ENCODE measurements around the gene RNF151. TPM values are rescaled to one million over a fixed set of nuclear protein-coding genes. Genes with fewer than 3 reads are reported as not detected.

Gene RNF151
- total RNA-seq (2022) (0.39 TPM in 1 of 2 replicates, not detected in the other), Bru-seq, nascent RNA (percentile 34 among the genes with signal in this experiment), BruChase-seq, experiment 1, labeled RNA remaining after a 6-hour chase (percentile 17 among the genes with signal in this experiment), BruChase-seq, experiment 2, labeled RNA remaining after a 2-hour chase (not detected)
- long read RNA-seq = 0 reads

DNA sequence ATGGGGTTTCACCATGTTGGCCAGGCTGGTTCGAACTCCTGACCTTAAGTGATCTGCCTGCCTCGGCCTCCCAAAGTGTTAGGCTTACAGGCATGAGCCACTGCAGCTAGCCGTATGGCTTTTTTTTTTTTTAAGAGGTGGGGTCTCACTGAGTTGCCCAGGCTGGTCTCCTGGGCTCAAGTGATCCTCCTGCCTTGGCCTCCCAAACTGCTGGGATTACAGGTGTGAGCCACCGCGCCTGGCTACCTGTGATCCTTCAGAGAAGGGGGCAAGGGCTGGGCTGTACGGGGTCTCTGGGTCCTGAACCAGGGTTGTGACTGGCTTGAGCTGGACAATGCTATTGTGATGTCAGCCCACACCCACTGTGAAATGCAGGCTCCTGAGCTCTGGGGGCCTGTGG lies at the start of gene RNF151:
TSS of gene RNF151 (plus strand) at position 397 of the 400 bp plus-strand sequence. CDS start 26 bp downstream, outside the sequence.
- Mint-ChIP-seq H3K27me3 (ENCODE audit: insufficient read depth, unreplicated experiment) (no peaks in the 10 kb centered on the region), H3K27ac (ENCODE audit: low read depth, unreplicated experiment) (peak within 1 kb of the TSS; percentile 95), H3K4me1 (ENCODE audit: insufficient read depth, unreplicated experiment) (peaks cover 15% of the 10 kb centered on the region), H3K9me3 (ENCODE audit: unreplicated experiment) (no peaks in the 10 kb centered on the region), H3K4me3 (ENCODE audit: unreplicated experiment) (peak within 1 kb of the TSS; percentile 78), H3K36me3 (ENCODE audit: insufficient read depth, unreplicated experiment) (peaks cover 46% of the 10 kb centered on the region)
- DNase-seq (ENCODE audit: unreplicated experiment) = no peak
- no TSS peak for BruUV-seq (replicated peaks)
- POLR2A ChIA-PET = interaction anchor here (0.5 to 8.9 kb wide), 12 partner anchors 14 to 497 kb away, joined by 3 to 72 read pairs (median 21); partner anchors contain the start of genes FAHD1, HAGH, NOXO1 and NUBP2
- CTCF ChIA-PET = interaction anchor here (0.6 to 1.4 kb wide), 4 partner anchors 14 to 237 kb away, joined by 3 to 7 read pairs (median 3); no protein-coding TSS in a partner anchor
- intact Hi-C loops (cut with micrococcal nuclease) = no loop called here
- TF ChIP-seq, protein P1, sequence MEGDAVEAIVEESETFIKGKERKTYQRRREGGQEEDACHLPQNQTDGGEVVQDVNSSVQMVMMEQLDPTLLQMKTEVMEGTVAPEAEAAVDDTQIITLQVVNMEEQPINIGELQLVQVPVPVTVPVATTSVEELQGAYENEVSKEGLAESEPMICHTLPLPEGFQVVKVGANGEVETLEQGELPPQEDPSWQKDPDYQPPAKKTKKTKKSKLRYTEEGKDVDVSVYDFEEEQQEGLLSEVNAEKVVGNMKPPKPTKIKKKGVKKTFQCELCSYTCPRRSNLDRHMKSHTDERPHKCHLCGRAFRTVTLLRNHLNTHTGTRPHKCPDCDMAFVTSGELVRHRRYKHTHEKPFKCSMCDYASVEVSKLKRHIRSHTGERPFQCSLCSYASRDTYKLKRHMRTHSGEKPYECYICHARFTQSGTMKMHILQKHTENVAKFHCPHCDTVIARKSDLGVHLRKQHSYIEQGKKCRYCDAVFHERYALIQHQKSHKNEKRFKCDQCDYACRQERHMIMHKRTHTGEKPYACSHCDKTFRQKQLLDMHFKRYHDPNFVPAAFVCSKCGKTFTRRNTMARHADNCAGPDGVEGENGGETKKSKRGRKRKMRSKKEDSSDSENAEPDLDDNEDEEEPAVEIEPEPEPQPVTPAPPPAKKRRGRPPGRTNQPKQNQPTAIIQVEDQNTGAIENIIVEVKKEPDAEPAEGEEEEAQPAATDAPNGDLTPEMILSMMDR (IDR thresholded peaks at IDR 0.05; ENCODE audit: unreplicated experiment) = no peak

GRCh38 chr16:1917056-1917664 lies 49.5 kb upstream of the RNF151 start:
- CTCF ChIA-PET = no interaction called here
- Mint-ChIP-seq H3K36me3 (ENCODE audit: insufficient read depth, unreplicated experiment) (no peaks in the 10 kb centered on the region), H3K27ac (ENCODE audit: low read depth, unreplicated experiment) (no peak overlapping the region), H3K4me3 (ENCODE audit: unreplicated experiment) (no peak overlapping the region), H3K9me3 (ENCODE audit: unreplicated experiment) (no peaks in the 10 kb centered on the region), H3K27me3 (ENCODE audit: insufficient read depth, unreplicated experiment) (peaks cover 49% of the 10 kb centered on the region), H3K4me1 (ENCODE audit: insufficient read depth, unreplicated experiment) (peaks cover 6% of the 10 kb centered on the region)
- TF ChIP-seq, protein P1 (IDR thresholded peaks at IDR 0.05; ENCODE audit: unreplicated experiment) = no peak
- intact Hi-C loops (cut with micrococcal nuclease) = no loop called here
- no peak for DNase-seq (ENCODE audit: unreplicated experiment)
- BruUV-seq (replicated peaks) = no TSS peak
- POLR2A ChIA-PET = interaction anchor here (0.8 kb wide), 1 partner anchor 37 kb away, joined by 3 read pairs; no protein-coding TSS in a partner anchor

DNA sequence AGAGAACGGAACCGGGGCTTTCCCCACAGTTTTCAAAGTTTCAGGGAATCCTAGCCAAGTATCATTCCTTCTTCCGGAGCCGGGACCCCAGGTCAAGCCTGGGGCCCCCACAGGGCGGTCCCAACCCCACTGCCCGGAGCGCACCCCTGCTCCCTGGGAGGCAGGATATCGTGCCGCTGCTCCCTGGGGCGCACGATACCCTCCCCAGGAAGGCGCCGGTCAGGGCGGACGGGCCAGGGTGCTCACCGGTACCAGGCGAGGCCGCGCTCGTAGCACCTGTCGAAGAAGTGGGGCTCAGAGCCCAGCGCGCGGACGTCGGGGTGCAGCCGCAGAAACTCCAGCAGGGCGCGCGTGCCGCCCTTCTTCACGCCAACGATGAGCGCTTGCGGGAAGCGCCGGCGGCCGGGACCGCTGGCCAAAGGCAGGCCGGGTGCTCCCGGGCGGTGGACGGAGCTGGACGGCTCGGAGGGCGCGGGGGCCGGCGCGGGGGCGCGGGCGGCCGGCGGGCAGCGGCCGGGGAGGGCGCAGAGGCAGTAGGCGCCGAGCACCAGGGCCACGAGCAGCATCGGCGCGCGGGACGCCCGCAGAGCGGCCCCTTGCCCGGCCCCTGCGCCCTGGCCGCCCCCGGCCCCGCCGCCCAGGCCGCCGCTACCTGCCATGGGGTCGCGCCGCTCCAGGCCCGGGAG lies 48.8 kb upstream of the RNF151 start:
- CTCF ChIA-PET = no interaction called here
- Mint-ChIP-seq H3K4me3 (ENCODE audit: unreplicated experiment) (no peak overlapping the region), H3K9me3 (ENCODE audit: unreplicated experiment) (no peaks in the 10 kb centered on the region), H3K36me3 (ENCODE audit: insufficient read depth, unreplicated experiment) (no peaks in the 10 kb centered on the region), H3K27me3 (ENCODE audit: insufficient read depth, unreplicated experiment) (peaks cover 49% of the 10 kb centered on the region), H3K4me1 (ENCODE audit: insufficient read depth, unreplicated experiment) (peaks cover 6% of the 10 kb centered on the region), H3K27ac (ENCODE audit: low read depth, unreplicated experiment) (no peak overlapping the region)
- TF ChIP-seq, protein P1 (IDR thresholded peaks at IDR 0.05; ENCODE audit: unreplicated experiment) = no peak
- intact Hi-C loops (cut with micrococcal nuclease) = no loop called here
- no peak for DNase-seq (ENCODE audit: unreplicated experiment)
- POLR2A ChIA-PET = no interaction called here
- no TSS peak for BruUV-seq (replicated peaks)
